ENCODE results near the gene MYBPC2.

The MYBPC2 gene

DNA sequence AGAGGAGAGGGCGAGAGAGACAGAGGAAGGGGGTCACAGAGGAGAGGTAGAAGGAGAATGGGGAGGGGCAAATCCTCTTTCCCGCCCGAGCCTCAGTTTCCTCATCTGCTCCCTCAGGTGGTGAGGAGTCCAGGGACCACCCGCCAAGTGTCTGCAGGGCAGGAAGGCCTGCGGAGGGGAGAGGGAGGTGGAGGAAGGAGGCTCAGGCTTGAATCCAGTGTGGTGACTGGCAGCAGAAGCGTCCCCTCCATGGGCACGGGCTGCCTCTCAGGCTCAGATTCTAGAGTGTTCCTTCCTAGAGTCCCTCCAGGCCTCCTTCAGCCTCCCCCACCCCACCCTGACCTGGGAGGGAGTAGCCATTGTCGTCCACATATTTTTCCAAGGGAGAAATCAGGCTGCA lies 60.5 kb downstream of the MYBPC2 start:
- TF ChIP-seq, protein P1, sequence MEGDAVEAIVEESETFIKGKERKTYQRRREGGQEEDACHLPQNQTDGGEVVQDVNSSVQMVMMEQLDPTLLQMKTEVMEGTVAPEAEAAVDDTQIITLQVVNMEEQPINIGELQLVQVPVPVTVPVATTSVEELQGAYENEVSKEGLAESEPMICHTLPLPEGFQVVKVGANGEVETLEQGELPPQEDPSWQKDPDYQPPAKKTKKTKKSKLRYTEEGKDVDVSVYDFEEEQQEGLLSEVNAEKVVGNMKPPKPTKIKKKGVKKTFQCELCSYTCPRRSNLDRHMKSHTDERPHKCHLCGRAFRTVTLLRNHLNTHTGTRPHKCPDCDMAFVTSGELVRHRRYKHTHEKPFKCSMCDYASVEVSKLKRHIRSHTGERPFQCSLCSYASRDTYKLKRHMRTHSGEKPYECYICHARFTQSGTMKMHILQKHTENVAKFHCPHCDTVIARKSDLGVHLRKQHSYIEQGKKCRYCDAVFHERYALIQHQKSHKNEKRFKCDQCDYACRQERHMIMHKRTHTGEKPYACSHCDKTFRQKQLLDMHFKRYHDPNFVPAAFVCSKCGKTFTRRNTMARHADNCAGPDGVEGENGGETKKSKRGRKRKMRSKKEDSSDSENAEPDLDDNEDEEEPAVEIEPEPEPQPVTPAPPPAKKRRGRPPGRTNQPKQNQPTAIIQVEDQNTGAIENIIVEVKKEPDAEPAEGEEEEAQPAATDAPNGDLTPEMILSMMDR (IDR thresholded peaks at IDR 0.05; ENCODE audit: borderline replicate concordance, extremely low read depth, low read length, poor library complexity, severe bottlenecking) = no peak
- TF ChIP-seq EZH2 (IDR thresholded peaks at IDR 0.05; ENCODE audit: borderline replicate concordance, low read depth, low read length, severe bottlenecking) = no peak
- ATAC-seq (ENCODE audit: insufficient read depth, low read depth) (no peak), DNase-seq (no peak)
- Histone ChIP-seq H3K79me2 (ENCODE audit: insufficient read depth, low read length) (no peaks in the 10 kb centered on the region), H4K20me1 (ENCODE audit: insufficient read depth, low read length) (no peaks in the 10 kb centered on the region; the same call in 1 of the 2 replicates), H3K27me3 (ENCODE audit: insufficient read depth, low read length, poor library complexity) (peaks cover 11% of the 10 kb centered on the region), H3K4me3 (ENCODE audit: low read depth in 1 of 2, low read length in 2 of 2) (no peak overlapping the region), H3K9ac (ENCODE audit: low read depth, low read length) (no peak overlapping the region), H2AFZ (ENCODE audit: low read depth, low read length) (no peak overlapping the region), H3K9me3 (ENCODE audit: insufficient read depth, low read length, severe bottlenecking) (no peaks in the 10 kb centered on the region), H3K36me3 (ENCODE audit: insufficient read depth, low read length) (no peaks in the 10 kb centered on the region), H3K27ac (ENCODE audit: low read length) (no peak overlapping the region), H3K4me2 (ENCODE audit: insufficient read depth, low read length) (no peak overlapping the region), H3K4me1 (ENCODE audit: insufficient read depth, low read length) (no peaks in the 10 kb centered on the region)

DNA sequence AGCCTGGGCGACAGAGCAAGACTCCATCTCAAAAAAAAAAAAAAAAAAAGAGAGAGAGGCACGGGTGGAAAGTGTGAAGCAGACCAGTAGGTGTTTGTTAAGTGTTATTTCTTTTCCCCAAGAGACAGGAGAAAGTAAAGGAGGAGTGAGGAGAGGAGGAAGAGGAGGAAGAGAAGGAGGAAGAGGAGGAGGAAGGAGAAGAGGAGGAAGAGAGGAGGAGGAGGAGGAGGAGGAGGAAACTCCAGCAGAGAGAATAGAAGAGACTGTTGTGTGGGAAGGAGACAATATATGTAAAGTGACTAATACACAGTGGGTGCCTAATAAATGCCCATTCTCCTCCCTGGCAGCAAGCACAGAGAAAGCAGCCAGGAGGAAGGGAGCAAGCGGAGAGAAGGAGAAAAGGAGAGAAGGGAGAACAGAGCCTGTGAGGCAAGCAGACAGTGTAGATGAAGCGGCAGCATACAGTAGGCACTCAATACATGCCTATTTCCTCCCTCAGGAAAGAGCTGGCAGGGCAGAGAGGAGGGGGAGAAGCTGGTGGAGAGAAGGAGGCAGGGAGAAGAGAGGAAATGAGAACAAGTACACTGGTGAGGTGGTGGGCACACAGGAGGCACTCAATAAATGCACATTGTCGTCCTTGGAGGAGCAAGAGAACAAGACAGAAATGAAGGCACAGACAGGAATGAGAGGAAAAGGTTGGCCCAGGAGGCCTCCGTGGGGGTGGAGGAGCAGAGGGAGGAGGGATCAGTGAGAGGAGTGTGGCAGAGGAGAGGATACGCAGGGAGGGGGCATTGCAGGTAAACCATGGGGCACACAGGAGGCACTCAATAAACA lies 61.7 kb downstream of the MYBPC2 start:
- H3K4me1 ChIP-seq (ENCODE audit: insufficient read depth, low read length) = no peaks in the 10 kb centered on the region
- no peaks in the 10 kb centered on the region for H3K36me3 ChIP-seq (ENCODE audit: insufficient read depth, low read length)
- H3K4me3 ChIP-seq (ENCODE audit: low read depth in 1 of 2, low read length in 2 of 2) = no peak overlapping the region
- no peaks in the 10 kb centered on the region; the same call in 1 of the 2 replicates for H4K20me1 ChIP-seq (ENCODE audit: insufficient read depth, low read length)
- no peak overlapping the region for H3K4me2 ChIP-seq (ENCODE audit: insufficient read depth, low read length)
- H2AFZ ChIP-seq (ENCODE audit: low read depth, low read length) = no peak overlapping the region
- H3K27me3 ChIP-seq (ENCODE audit: insufficient read depth, low read length, poor library complexity) = peaks cover 11% of the 10 kb centered on the region
- no peak for DNase-seq
- ATAC-seq (ENCODE audit: insufficient read depth, low read depth) = no peak
- TF ChIP-seq, protein P1 (IDR thresholded peaks at IDR 0.05; ENCODE audit: borderline replicate concordance, extremely low read depth, low read length, poor library complexity, severe bottlenecking) = no peak
- no peak for TF ChIP-seq EZH2 (IDR thresholded peaks at IDR 0.05; ENCODE audit: borderline replicate concordance, low read depth, low read length, severe bottlenecking)
- H3K79me2 ChIP-seq (ENCODE audit: insufficient read depth, low read length) = no peaks in the 10 kb centered on the region
- H3K9ac ChIP-seq (ENCODE audit: low read depth, low read length) = no peak overlapping the region
- H3K27ac ChIP-seq (ENCODE audit: low read length) = no peak overlapping the region
- H3K9me3 ChIP-seq (ENCODE audit: insufficient read depth, low read length, severe bottlenecking) = no peaks in the 10 kb centered on the region

DNA sequence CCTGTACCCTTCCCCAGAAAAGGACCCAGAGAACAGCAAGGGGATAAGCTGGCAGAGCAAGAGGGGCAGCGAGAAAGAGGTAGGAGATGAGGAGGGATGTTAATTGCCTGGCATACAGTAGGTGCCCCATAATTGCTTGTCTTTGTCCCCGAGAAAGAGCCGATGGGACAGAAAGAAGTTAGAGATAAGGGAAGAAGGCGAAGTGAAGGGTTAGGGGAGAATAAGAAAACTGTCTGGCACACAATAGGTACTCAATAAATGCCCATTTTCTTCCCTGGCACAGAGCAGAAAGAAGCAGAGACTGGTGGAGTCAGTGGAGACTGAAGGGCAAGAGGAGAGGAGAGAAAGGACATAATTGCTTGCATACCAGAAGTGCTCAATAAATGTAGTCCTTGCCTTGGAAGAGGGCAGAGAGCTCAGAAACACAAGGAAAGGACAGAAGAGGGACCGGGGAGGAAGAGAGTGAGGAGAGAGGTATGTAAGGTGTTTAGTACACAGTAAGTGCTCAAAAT lies 62.4 kb downstream of the MYBPC2 start:
- no peak overlapping the region for H3K4me2 ChIP-seq (ENCODE audit: insufficient read depth, low read length)
- no peak overlapping the region for H3K27ac ChIP-seq (ENCODE audit: low read length)
- no peak overlapping the region for H3K4me3 ChIP-seq (ENCODE audit: low read depth in 1 of 2, low read length in 2 of 2)
- no peaks in the 10 kb centered on the region; the same call in 1 of the 2 replicates for H4K20me1 ChIP-seq (ENCODE audit: insufficient read depth, low read length)
- H3K36me3 ChIP-seq (ENCODE audit: insufficient read depth, low read length) = no peaks in the 10 kb centered on the region
- ATAC-seq (ENCODE audit: insufficient read depth, low read depth) = no peak
- H3K9me3 ChIP-seq (ENCODE audit: insufficient read depth, low read length, severe bottlenecking) = no peaks in the 10 kb centered on the region
- H3K79me2 ChIP-seq (ENCODE audit: insufficient read depth, low read length) = no peaks in the 10 kb centered on the region
- H3K9ac ChIP-seq (ENCODE audit: low read depth, low read length) = no peak overlapping the region
- no peak overlapping the region for H2AFZ ChIP-seq (ENCODE audit: low read depth, low read length)
- no peaks in the 10 kb centered on the region for H3K4me1 ChIP-seq (ENCODE audit: insufficient read depth, low read length)
- no peak for TF ChIP-seq EZH2 (IDR thresholded peaks at IDR 0.05; ENCODE audit: borderline replicate concordance, low read depth, low read length, severe bottlenecking)
- TF ChIP-seq, protein P1 (IDR thresholded peaks at IDR 0.05; ENCODE audit: borderline replicate concordance, extremely low read depth, low read length, poor library complexity, severe bottlenecking) = no peak
- H3K27me3 ChIP-seq (ENCODE audit: insufficient read depth, low read length, poor library complexity) = peaks cover 11% of the 10 kb centered on the region
- DNase-seq = no peak
